ENCODE data around the gene SAMSN1.
"Not testable (repeated sequence)": the region's sequence is repeated elsewhere in the genome, so short reads cannot be mapped to it uniquely, and the experiment has no call there.

Gene SAMSN1

GRCh38 chr21:14531757-14532316 is 14.3 kb downstream of the SAMSN1 start:
- in situ Hi-C loops (cut with HindIII; ENCODE audit: low sequenced_read_pairs): no loop called here

GRCh38 chr21:14530592-14530991 is 15.5 kb downstream of the SAMSN1 start:
- in situ Hi-C loops (cut with HindIII; ENCODE audit: low sequenced_read_pairs): no loop called here

GRCh38 chr21:14528815-14529214 is 17.3 kb downstream of the SAMSN1 start:
- in situ Hi-C loops (cut with HindIII; ENCODE audit: low sequenced_read_pairs): loop anchor here (5.0 kb wide), 1 partner anchor 38 kb away; no protein-coding TSS in a partner anchor

DNA sequence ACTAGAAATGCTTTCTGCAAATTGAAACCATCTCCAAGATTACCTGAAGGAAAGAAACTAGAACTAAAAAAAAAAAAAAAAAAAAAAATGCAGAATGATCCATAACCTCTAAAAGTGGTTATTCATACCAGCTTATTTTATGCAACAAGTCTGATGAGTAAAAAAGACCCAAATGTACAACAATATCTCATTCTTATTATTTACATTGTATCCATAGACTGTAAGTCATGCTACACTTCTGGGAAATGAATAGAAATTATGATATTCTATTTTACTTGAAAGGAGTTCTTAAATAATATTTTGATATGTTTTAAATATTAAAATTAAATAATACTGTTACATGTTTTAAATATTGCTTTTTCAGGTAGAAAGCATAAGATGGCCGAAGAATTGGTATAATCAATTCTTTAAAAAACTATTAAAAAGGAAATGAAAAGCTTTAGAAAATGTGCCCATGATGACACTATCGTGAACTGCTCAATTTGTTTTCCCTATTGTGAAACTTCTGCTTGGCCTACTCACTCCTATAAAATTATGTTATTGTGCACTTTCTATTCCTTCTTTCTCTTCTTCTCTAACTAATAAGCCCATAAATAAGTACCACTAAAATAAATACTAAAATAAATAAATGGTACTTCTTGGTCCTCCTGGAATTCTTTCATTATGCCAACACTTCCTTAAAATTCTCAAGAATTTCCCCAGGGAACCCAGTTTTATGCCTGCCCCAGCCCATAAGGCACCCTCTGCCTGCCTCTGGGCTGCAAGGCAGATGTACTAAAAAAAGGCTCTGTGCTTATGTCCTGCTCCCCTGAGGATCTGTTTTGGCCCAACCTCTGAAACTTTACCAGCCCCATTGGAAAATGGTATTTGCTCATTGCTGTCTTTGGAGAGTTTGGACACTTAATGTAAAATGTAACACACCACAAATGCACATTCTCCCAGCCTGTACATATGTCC is 18.1 kb downstream of the SAMSN1 start:
- in situ Hi-C loops (cut with HindIII; ENCODE audit: low sequenced_read_pairs): loop anchor here (5.0 kb wide), 1 partner anchor 39 kb away; no protein-coding TSS in a partner anchor

GRCh38 chr21:14526836-14527695 is 19.0 kb downstream of the SAMSN1 start:
- in situ Hi-C loops (cut with HindIII; ENCODE audit: low sequenced_read_pairs): loop anchor here (5.0 kb wide), 1 partner anchor 40 kb away; no protein-coding TSS in a partner anchor

DNA sequence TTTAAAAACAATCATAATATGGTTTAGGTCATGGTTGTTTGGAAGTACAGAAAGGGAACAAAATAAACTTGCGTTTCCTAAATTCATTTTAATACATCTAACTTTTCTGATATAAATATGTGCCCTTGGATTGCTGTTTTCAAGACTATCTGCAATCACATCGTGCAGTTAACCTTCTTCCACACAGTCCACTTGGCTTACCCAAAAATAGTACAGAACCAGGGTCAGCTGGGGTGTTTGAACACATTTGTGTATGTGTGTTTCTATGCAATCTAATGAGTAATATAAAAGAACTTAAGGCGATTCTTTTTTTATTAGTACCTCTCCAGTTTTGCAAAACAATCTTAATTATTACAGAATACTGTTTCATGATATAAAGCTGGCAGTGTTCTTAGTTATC is 19.9 kb downstream of the SAMSN1 start:
- in situ Hi-C loops (cut with HindIII; ENCODE audit: low sequenced_read_pairs): loop anchor here (5.0 kb wide), 1 partner anchor 41 kb away; no protein-coding TSS in a partner anchor

GRCh38 chr21:14523234-14523633 is 22.9 kb downstream of the SAMSN1 start:
- in situ Hi-C loops (cut with HindIII; ENCODE audit: low sequenced_read_pairs): no loop called here

DNA sequence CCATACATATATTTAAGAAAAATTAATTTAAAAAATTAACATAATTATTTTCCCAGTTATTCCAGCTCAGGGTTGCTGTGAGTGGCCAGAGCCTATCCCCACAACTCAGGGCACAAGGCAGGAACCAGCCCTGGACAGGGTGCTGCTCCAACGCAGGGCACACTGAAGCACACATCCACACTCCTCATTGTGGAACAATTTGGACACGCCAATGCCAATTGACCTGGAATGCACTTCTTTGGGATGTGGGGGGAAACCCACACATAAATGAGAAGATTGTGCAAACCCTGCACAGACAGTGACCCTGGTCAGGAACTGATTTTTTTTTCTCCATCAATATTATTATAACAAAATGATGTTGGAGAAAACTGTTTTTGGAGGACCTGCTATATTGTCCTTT is 23.4 kb downstream of the SAMSN1 start:
- in situ Hi-C loops (cut with HindIII; ENCODE audit: low sequenced_read_pairs): no loop called here

DNA sequence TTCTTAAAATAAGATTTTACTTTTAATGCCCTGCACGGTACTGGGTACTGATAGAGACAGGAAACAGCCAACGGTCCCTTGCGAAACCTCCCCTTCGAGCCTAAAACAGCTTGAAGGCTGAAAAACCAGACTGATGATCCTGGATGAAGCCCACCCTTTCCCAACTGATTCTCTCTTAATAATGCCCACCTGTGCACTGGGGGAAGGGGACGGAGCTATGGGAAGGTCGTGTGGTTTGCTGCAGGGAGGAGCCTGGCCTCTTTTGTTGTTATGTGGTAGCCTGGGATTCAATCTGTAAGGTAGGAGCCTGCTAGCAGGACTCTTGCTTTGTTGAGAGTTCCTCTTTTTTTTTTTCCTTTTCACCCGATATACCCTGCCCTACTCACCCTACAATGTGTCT is 25.6 kb downstream of the SAMSN1 start:
- in situ Hi-C loops (cut with HindIII; ENCODE audit: low sequenced_read_pairs): no loop called here

- in situ Hi-C loops (cut with HindIII; ENCODE audit: low sequenced_read_pairs): no loop called here
These were observed 27.1 kb downstream of the SAMSN1 start for GRCh38 chr21:14519000-14519399.

DNA sequence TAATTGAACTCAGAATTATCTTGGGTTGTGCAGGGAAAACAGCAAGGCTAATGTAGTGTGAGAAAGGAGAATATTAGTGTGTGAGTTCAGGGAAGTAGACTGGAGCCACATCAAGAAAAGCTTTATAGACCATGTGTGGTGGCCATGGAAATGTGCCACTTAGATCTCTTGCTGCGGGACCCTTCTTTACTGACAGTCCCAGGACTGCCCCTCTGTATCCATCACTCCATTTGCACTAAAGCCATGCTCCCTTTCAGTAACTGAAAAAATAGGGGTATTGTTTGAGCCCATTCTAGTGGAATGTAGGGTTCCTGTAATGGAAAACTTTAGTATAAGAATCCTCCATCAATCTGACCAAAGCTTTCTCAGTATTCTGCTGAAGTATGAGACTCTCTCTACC is 32.3 kb downstream of the SAMSN1 start:
- in situ Hi-C loops (cut with HindIII; ENCODE audit: low sequenced_read_pairs): no loop called here

DNA sequence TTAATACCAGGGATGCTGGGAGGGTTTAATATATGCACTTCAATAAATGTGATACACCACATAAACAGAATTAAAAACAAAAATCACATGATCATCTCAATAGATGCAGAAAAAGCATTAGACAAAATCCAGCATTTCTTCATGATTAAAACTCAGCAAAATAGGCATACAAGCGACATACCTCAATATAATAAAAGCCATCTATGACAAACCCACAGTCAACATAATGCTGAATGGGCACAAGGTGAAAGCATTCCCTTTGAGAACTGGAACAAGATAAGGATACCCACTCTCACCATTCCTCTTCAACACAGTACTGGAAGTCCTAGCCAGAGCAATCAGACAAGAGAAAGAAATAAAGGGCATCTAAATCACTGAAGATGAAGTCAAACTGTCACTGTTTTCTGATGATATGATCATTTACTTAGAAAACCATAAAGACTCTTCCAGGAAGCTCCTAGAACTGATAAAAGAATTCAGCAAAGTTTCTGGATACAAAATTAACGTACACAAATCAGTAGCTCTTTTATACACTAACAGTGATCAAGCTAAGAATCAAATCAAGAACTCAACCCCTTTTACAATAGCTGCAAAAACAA is 39.2 kb downstream of the SAMSN1 start:
- in situ Hi-C loops (cut with HindIII; ENCODE audit: low sequenced_read_pairs): not testable (repeated sequence)

DNA sequence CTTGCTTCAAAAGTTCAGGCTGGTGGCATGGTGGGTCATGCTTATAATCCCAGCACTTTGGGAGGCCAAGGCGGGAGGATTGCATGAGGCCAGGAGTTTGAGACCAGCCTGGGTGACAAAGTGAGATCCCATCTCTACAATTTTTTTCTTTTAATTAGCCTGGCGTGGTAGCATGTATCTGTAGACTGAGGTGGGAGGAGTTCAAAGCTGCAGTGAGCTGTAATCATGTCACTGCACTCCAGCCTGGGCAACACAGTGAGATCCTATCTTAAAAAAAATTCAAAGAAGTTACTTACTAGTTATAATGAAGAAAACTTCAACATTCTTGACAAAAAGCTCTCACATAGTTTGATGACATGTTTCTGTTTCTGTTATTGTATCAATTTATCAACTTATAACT is 45.2 kb downstream of the SAMSN1 start:
- in situ Hi-C loops (cut with HindIII; ENCODE audit: low sequenced_read_pairs): no loop called here

DNA sequence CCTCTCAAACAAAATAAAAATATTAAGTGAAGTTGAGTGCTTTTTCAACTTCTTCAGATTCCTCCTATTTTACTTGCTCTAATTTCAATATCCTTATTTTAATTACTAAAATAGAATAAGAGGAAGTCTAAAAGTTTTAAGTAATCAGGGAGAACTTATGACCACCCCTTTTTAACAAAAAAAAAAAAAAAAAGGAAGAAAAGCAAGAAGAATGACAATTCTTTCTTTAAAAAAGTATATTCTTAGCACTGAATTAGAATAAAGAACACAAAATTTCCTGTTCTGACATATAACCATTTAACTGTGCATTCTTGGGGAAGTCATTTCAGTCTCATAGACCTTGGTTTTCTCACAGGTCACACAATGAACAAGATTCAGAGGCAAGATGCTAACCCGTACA is 46.8 kb downstream of the SAMSN1 start:
- in situ Hi-C loops (cut with HindIII; ENCODE audit: low sequenced_read_pairs): no loop called here

GRCh38 chr21:14497825-14498224 is 48.3 kb downstream of the SAMSN1 start:
- in situ Hi-C loops (cut with HindIII; ENCODE audit: low sequenced_read_pairs): no loop called here

GRCh38 chr21:14495075-14495474 is 51.0 kb downstream of the SAMSN1 start:
- in situ Hi-C loops (cut with HindIII; ENCODE audit: low sequenced_read_pairs): no loop called here

GRCh38 chr21:14494181-14494580 is 51.9 kb downstream of the SAMSN1 start:
- in situ Hi-C loops (cut with HindIII; ENCODE audit: low sequenced_read_pairs): not testable (repeated sequence)

- in situ Hi-C loops (cut with HindIII; ENCODE audit: low sequenced_read_pairs): no loop called here
These were observed 52.4 kb downstream of the SAMSN1 start for GRCh38 chr21:14493731-14494130.

DNA sequence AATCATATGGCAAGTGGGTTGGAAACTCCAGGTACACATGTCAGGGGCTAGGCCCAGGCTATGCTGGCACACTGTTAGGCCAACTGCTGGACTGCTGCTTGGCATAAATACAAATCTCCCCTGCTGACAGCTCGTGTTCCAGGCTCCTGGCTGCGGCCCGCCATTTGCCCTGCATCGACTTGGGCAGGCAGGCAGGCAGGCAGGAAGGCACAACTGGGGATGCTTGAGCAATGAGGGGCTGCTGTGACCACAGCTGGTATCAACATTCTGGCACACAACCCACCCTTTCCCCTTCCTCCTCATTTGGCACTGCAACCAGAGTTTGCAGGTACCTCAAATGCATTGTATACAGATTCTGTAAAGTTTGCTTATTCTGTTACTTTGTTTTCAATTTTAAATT is 53.2 kb downstream of the SAMSN1 start:
- in situ Hi-C loops (cut with HindIII; ENCODE audit: low sequenced_read_pairs): no loop called here

DNA sequence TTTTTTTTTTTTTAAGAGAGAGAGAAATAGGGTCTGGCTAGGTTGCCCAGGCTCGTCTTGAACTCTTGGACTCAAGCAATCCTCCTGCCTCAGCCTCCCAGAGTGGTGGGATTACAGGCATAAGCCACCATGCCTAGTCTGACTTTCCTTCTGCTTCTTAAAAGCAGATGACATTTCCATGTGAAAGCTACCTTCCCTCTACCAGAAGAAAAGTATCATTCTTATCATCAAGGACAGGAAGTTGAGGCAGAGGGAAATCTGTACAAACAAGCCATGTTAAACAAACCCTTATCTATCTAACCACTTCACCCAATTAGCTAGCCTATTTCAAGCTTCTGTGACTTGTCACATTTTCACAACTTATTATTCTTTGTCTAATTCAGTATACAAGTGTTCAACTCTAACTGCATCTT is 54.8 kb downstream of the SAMSN1 start:
- in situ Hi-C loops (cut with HindIII; ENCODE audit: low sequenced_read_pairs): no loop called here
